Osteocyte (in vitro differentiated cells): ENCODE results near the gene NSF. TPM values are rescaled to one million over a fixed set of nuclear protein-coding genes. Genes with fewer than 3 reads are reported as not detected.

Source experiments
- DNase-seq: peaks from one replicate; pipeline ENCODE4 v3.0.0; 2021; ENCODE audit warnings: mixed read lengths; ENCODE audit not compliant: unreplicated experiment; ENCODE audit errors: extremely low spot score
- H3K27ac Mint-ChIP-seq: one replicate; pipeline ENCODE4 v1.8.0; 2021; ENCODE audit warnings: mild to moderate bottlenecking, mixed read lengths; ENCODE audit not compliant: unreplicated experiment
- H3K27me3 Mint-ChIP-seq: one replicate; pipeline ENCODE4 v1.8.0; 2021; ENCODE audit warnings: mixed read lengths; ENCODE audit not compliant: unreplicated experiment
- H3K36me3 Mint-ChIP-seq: one replicate; pipeline ENCODE4 v1.8.0; 2021; ENCODE audit warnings: mixed read lengths; ENCODE audit not compliant: unreplicated experiment
- H3K4me1 Mint-ChIP-seq: one replicate; pipeline ENCODE4 v1.8.0; 2021; ENCODE audit warnings: mixed read lengths; ENCODE audit not compliant: unreplicated experiment
- H3K4me3 Mint-ChIP-seq: one replicate; pipeline ENCODE4 v1.8.0; 2021; ENCODE audit warnings: mild to moderate bottlenecking, moderate library complexity, mixed read lengths; ENCODE audit not compliant: unreplicated experiment
- H3K9me3 Mint-ChIP-seq: one replicate; pipeline ENCODE4 v1.8.0; 2021; ENCODE audit warnings: mixed read lengths; ENCODE audit not compliant: unreplicated experiment
- total RNA-seq: library from RNA; stranded (reverse); gene quantifications from 2 replicates; pipeline ENCODE4 v1.2.1, GENCODE V29; 2021
- TF ChIP-seq, protein P1 (sequence below): fragments of 200-600 bp; sonication (generic); IDR thresholded peaks from 2 replicates; pipeline ENCODE4 v1.5.0; 2021; ENCODE audit warnings: antibody characterized with exemption, mild to moderate bottlenecking, moderate library complexity

Gene NSF
- total RNA-seq, 1 donor from 2014 or later: 48.0 TPM

- Mint-ChIP-seq H3K4me3 (no peak overlapping the region), H3K36me3 (no peaks in the 10 kb centered on the region), H3K27ac (no peak overlapping the region), H3K9me3 (no peaks in the 10 kb centered on the region), H3K4me1 (peaks cover 8% of the 10 kb centered on the region), H3K27me3 (peaks cover under 1% of the 10 kb centered on the region)
- TF ChIP-seq, protein P1, sequence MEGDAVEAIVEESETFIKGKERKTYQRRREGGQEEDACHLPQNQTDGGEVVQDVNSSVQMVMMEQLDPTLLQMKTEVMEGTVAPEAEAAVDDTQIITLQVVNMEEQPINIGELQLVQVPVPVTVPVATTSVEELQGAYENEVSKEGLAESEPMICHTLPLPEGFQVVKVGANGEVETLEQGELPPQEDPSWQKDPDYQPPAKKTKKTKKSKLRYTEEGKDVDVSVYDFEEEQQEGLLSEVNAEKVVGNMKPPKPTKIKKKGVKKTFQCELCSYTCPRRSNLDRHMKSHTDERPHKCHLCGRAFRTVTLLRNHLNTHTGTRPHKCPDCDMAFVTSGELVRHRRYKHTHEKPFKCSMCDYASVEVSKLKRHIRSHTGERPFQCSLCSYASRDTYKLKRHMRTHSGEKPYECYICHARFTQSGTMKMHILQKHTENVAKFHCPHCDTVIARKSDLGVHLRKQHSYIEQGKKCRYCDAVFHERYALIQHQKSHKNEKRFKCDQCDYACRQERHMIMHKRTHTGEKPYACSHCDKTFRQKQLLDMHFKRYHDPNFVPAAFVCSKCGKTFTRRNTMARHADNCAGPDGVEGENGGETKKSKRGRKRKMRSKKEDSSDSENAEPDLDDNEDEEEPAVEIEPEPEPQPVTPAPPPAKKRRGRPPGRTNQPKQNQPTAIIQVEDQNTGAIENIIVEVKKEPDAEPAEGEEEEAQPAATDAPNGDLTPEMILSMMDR: no peak
- DNase-seq: no peak
Observed at GRCh38 chr17:46773676-46774075, 183.2 kb downstream of the NSF start.

DNA sequence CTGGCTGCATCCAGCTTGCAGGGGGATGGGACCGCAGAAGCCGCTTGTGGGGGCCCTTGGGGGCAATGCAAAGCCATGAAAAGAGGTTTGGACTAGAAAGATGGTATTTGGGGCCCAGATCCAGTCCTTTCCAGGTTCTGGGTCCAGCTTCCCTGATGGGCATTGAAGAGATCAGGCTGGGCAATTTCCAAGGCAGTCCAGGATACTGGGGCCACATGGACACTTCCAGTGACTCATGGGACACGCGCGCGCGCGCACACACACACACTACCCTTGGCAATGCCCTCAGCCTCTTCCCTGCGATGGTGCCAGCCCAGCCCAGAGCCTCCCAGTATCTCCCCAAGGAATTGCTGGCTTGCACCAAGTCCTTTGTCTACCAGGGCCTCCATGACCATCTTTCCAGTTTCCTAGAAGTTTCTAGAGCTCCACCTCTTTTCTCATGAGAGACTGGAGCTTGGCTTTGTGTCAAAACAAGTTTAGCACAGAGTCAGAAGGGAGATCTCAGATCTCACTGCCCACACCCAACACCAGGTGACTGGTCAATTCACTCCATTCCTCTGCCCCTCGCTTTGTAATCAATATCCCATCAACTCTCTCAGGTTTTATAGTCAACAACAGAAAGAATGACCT is 183.8 kb downstream of the NSF start:
- peaks cover 8% of the 10 kb centered on the region for H3K4me1 Mint-ChIP-seq
- TF ChIP-seq, protein P1: no peak
- no peak for DNase-seq

GRCh38 chr17:46776298-46777005 is 186.0 kb downstream of the NSF start:
- Mint-ChIP-seq H3K9me3 (no peaks in the 10 kb centered on the region), H3K27ac (no peak overlapping the region), H3K4me1 (peaks cover 3% of the 10 kb centered on the region), H3K4me3 (no peak overlapping the region), H3K36me3 (no peaks in the 10 kb centered on the region), H3K27me3 (peaks cover 2% of the 10 kb centered on the region)
- TF ChIP-seq, protein P1: no peak
- no peak for DNase-seq

More for the DNA sequence above, 183.8 kb downstream of the NSF start:
- Mint-ChIP-seq H3K27ac (no peak overlapping the region), H3K36me3 (no peaks in the 10 kb centered on the region), H3K9me3 (no peaks in the 10 kb centered on the region), H3K4me3 (no peak overlapping the region), H3K27me3 (peaks cover 2% of the 10 kb centered on the region)

- Mint-ChIP-seq H3K27me3 (peaks cover 2% of the 10 kb centered on the region), H3K9me3 (no peaks in the 10 kb centered on the region), H3K4me3 (no peak overlapping the region), H3K27ac (no peak overlapping the region), H3K36me3 (no peaks in the 10 kb centered on the region), H3K4me1 (no peaks in the 10 kb centered on the region)
- no peak for DNase-seq
- TF ChIP-seq, protein P1: no peak
Observed at GRCh38 chr17:46777943-46778915, 187.8 kb downstream of the NSF start.
